Panc1 (cell line): ENCODE results near the gene PSPC1. TPM values are rescaled to one million over a fixed set of nuclear protein-coding genes. Genes with fewer than 3 reads are reported as not detected.

ENCODE experiments used
- ATAC-seq: fragments of 200-7000 bp; cut with Tn5 transposase; 2 replicates; pipeline ENCODE4 v1.9.1; 2020; ENCODE audit warnings: mild to moderate bottlenecking, moderate library complexity
- BruUV-seq: library from RNA; stranded (reverse); fragments of 400-500 nt; replicated peaks from 2 replicates; lab custom pipeline; 2021; lab: Mats Ljungman, UMichigan
- CTCF ChIA-PET: fragments of 300-600 bp; sonication (Branson Sonifier 250); formaldehyde crosslinking; loops from one replicate; lab custom pipeline; 2022; ENCODE audit warnings: antibody characterized with exemption; lab: Charles Lee
- POLR2A ChIA-PET: fragments of 300-600 bp; sonication (Branson Sonifier 250); formaldehyde crosslinking; loops from one replicate; lab custom pipeline; 2022; ENCODE audit warnings: antibody characterized with exemption; lab: Charles Lee
- DNase-seq: peaks from one replicate; pipeline ENCODE4 v3.0.0-alpha.2; 2010; ENCODE audit warnings: low read depth, low spot score
- H3K27ac ChIP-seq: 2 replicates; pipeline ENCODE4 v1.5.1; 2011; ENCODE audit warnings: mild to moderate bottlenecking, low read length, inconsistent platforms
- H3K27me3 ChIP-seq: fragments of 200-500 bp; sonication (Bioruptor generic); 2 replicates; pipeline ENCODE4 v1.6.0; 2014; ENCODE audit warnings: low read length, inconsistent platforms; ENCODE audit not compliant: control insufficient read depth, insufficient read depth
- H3K36me3 ChIP-seq: fragments of 200-500 bp; sonication (Bioruptor generic); 2 replicates; pipeline ENCODE4 v1.5.1; 2014; ENCODE audit warnings: inconsistent platforms, mild to moderate bottlenecking, low read length, moderate library complexity; ENCODE audit not compliant: control insufficient read depth, insufficient read depth
- H3K4me1 ChIP-seq: 2 replicates; pipeline ENCODE4 v1.5.1; 2011; ENCODE audit warnings: inconsistent platforms, mild to moderate bottlenecking, low read length, moderate library complexity; ENCODE audit not compliant: control insufficient read depth, insufficient read depth
- H3K4me3 ChIP-seq, 2 experiments: 2 replicates each; pipeline ENCODE4 v1.5.1; 2011 to 2012; ENCODE audit warnings: low read depth in 2 of 2, low read length in 2 of 2, mild to moderate bottlenecking in 2 of 2, inconsistent platforms in 1 of 2, moderate library complexity in 1 of 2
- H3K9me3 ChIP-seq: fragments of 200-500 bp; sonication (Bioruptor generic); 2 replicates; pipeline ENCODE4 v1.5.1; 2014; ENCODE audit warnings: low read depth, mild to moderate bottlenecking, inconsistent platforms, low read length, moderate library complexity; ENCODE audit not compliant: control insufficient read depth, insufficient read depth
- POLR2AphosphoS5 ChIP-seq: IDR thresholded peaks from 2 replicates; pipeline ENCODE4 v1.6.1; 2012; ENCODE audit warnings: mild to moderate bottlenecking, low read depth, low read length, moderate library complexity
- REST ChIP-seq, 2 experiments: IDR thresholded peaks; 2 replicates each; pipeline ENCODE4 v1.6.1; 2011 to 2012; ENCODE audit warnings: low read depth in 2 of 2, control low read depth in 1 of 2, low read length in 1 of 2, mild to moderate bottlenecking in 1 of 2, moderate library complexity in 1 of 2; ENCODE audit not compliant: insufficient read depth in 1 of 2
- SIN3A ChIP-seq: IDR thresholded peaks from 2 replicates; pipeline ENCODE4 v1.6.1; 2012; ENCODE audit warnings: low read depth, mild to moderate bottlenecking, low read length, moderate library complexity, borderline replicate concordance; ENCODE audit not compliant: insufficient read depth
- TCF7L2 ChIP-seq: IDR thresholded peaks from 2 replicates; pipeline ENCODE4 v1.6.1; 2011; ENCODE audit warnings: mild to moderate bottlenecking, low read depth, low read length, inconsistent platforms
- in situ Hi-C: cut with HindIII; loops from 2 replicates; pipeline ENCODE4 v1.10.0; 2016; ENCODE audit warnings: low sequenced_read_pairs, low pct_unique_long_range_greater_than_20kb
- intact Hi-C: fragments of 100-400 bp; cut with micrococcal nuclease; formaldehyde crosslinking; loops from one replicate; pipeline ENCODE4 v1.10.0; 2022; ENCODE audit not compliant: unreplicated experiment
- total RNA-seq: library from RNA; stranded (reverse); gene quantifications from one replicate; pipeline ENCODE4 v1.2.1, GENCODE V29; 2021; ENCODE audit not compliant: unreplicated experiment
- TF ChIP-seq, protein P1 (sequence below): fragments of 450-650 bp; IDR thresholded peaks from 2 replicates; pipeline ENCODE4 v1.5.1; 2017; ENCODE audit warnings: mild to moderate bottlenecking

PSPC1 gene
- total RNA-seq, 1 experiment from 2014 or later: 39.1 TPM

DNA sequence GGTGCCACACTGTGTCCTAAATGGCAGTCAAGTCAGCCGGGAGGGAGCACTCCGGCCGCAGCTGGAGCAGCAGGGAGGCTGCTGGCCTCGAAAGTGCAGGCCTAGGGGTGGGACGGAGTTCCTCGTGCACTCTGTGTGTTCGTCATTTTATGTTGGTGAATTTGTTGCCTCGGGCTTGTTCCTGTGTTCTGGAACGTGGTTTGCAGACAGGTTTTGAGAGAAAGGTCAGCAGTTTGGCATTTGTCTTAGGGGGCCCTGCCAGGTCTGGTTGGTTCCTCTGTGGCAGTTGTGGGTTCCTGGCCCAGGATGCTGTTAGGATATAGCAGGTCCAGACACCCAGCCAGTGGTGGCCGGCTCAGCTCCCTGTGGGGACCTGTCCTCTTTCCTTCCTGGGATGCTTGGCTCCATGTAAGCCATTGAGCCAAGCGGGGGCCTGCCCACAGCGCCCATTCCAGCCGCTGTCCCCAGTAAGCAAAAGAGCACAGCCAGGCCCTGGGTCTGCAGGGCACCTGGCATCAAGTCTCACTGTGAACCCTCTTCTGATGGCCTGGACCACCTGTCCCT is 119.2 kb downstream of the PSPC1 start:
- no peak for DNase-seq
- in situ Hi-C loops (no loop called here), intact Hi-C loops (no loop called here)
- Histone ChIP-seq H3K9me3 (no peaks in the 10 kb centered on the region), H3K27me3 (no peaks in the 10 kb centered on the region), H3K4me3 (no peak overlapping the region), H3K36me3 (peaks cover 3% of the 10 kb centered on the region; the same call in 1 of the 2 replicates), H3K27ac (no peak overlapping the region), H3K4me1 (no peaks in the 10 kb centered on the region)
- TF ChIP-seq, protein P1, sequence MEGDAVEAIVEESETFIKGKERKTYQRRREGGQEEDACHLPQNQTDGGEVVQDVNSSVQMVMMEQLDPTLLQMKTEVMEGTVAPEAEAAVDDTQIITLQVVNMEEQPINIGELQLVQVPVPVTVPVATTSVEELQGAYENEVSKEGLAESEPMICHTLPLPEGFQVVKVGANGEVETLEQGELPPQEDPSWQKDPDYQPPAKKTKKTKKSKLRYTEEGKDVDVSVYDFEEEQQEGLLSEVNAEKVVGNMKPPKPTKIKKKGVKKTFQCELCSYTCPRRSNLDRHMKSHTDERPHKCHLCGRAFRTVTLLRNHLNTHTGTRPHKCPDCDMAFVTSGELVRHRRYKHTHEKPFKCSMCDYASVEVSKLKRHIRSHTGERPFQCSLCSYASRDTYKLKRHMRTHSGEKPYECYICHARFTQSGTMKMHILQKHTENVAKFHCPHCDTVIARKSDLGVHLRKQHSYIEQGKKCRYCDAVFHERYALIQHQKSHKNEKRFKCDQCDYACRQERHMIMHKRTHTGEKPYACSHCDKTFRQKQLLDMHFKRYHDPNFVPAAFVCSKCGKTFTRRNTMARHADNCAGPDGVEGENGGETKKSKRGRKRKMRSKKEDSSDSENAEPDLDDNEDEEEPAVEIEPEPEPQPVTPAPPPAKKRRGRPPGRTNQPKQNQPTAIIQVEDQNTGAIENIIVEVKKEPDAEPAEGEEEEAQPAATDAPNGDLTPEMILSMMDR: no peak
- TF ChIP-seq TCF7L2 (no peak), POLR2AphosphoS5 (no peak), SIN3A (no peak)
- 0 out of 2 replicates have a peak, but pooled peaks have one; percentile 17 for ATAC-seq
- POLR2A ChIA-PET: no interaction called here
- no TSS peak for BruUV-seq
- CTCF ChIA-PET: no interaction called here

GRCh38 chr13:19661561-19661960 is 121.2 kb downstream of the PSPC1 start:
- no peak overlapping the region for H3K4me3 ChIP-seq
- BruUV-seq: no TSS peak
- H3K9me3 ChIP-seq: no peaks in the 10 kb centered on the region
- ATAC-seq (no peak), DNase-seq (no peak)
- TF ChIP-seq POLR2AphosphoS5: no peak
- H3K4me1 ChIP-seq: no peaks in the 10 kb centered on the region
- CTCF ChIA-PET: no interaction called here
- no peaks in the 10 kb centered on the region for H3K27me3 ChIP-seq
- peaks cover 3% of the 10 kb centered on the region; the same call in 1 of the 2 replicates for H3K36me3 ChIP-seq
- POLR2A ChIA-PET: no interaction called here
- no peak overlapping the region for H3K27ac ChIP-seq
- in situ Hi-C loops: no loop called here
- intact Hi-C loops: no loop called here

- H3K4me3 ChIP-seq: no peak overlapping the region
- H3K27me3 ChIP-seq: no peaks in the 10 kb centered on the region
- in situ Hi-C loops: no loop called here
- ChIA-PET POLR2A (no interaction called here), CTCF (no interaction called here)
- no peaks in the 10 kb centered on the region for H3K9me3 ChIP-seq
- H3K4me1 ChIP-seq: no peaks in the 10 kb centered on the region
- intact Hi-C loops: no loop called here
- BruUV-seq: TSS peak; percentile 45
- no peak for DNase-seq
- H3K27ac ChIP-seq: no peak overlapping the region
- peaks cover 3% of the 10 kb centered on the region; the same call in 1 of the 2 replicates for H3K36me3 ChIP-seq
- ATAC-seq: no peak
- no peak for TF ChIP-seq REST (IDR thresholded peaks at IDR 0.05; ENCODE audit: insufficient read depth in 1 of 2, low read depth in 2 of 2, low read length in 1 of 2)
- TF ChIP-seq, protein P1: no peak
- TF ChIP-seq SIN3A: no peak
- no peak for TF ChIP-seq POLR2AphosphoS5
- TF ChIP-seq TCF7L2: no peak
These were observed 121.6 kb downstream of the PSPC1 start for GRCh38 chr13:19661126-19661525.
